Muscle of back (tissue), 11 donors: Measurements from ENCODE around the gene ANKRD63. TPM values are rescaled to one million over a fixed set of nuclear protein-coding genes. Genes with fewer than 3 reads are reported as not detected.
A peak's percentile ranks its signal among the peaks of the same experiment; 100 is the strongest.

Experiments
- DNase-seq, 3 donors: peaks; one replicate each; pipeline versions ENCODE4 v3.0.0 to v3.0.0-alpha.2; 2013
- polyA plus RNA-seq, 10 donors: library from polyadenylated mRNA; unstranded; fragments of 120-200 nt; gene quantifications; one replicate each; pipeline ENCODE4 v1.2.1, GENCODE V29; 2013; ENCODE audit not compliant: insufficient read length in 10 of 10

ANKRD63 gene
- polyA plus RNA-seq, 10 donors = 0.21 to 0.46 (median 0.34) TPM; not detected in 7

DNA sequence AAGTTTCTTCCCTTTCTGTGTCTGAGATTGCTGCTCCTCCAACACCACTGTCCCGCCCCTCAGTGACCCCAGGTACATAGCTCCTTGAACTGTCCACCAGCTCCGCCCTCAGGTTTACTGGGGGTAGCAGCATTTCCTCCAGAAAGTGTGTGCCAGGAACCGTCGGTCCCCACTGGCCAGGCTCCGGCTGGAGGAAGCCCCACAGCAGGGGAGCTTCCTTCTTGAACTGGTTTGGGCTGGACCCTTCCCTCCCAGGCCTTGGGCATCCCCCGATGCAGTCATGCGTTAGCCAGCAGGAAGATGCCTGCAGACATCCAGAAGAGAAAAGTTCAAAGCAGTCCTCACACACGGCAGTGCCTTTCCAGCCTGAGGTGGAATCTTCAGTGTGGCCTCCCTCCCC, 24.3 kb downstream of the ANKRD63 start:
- no peak for DNase-seq

GRCh38 chr15:40257656-40258450, 25.0 kb downstream of the ANKRD63 start:
- DNase-seq = no peak

GRCh38 chr15:40256638-40257235, 26.1 kb downstream of the ANKRD63 start:
- DNase-seq = no peak

GRCh38 chr15:40255033-40255432, 27.8 kb downstream of the ANKRD63 start:
- DNase-seq = no peak

- no peak for DNase-seq
Measured at GRCh38 chr15:40254452-40254851, 28.4 kb downstream of the ANKRD63 start.

- no peak for DNase-seq
Measured at GRCh38 chr15:40253167-40253790, 29.6 kb downstream of the ANKRD63 start.

DNA sequence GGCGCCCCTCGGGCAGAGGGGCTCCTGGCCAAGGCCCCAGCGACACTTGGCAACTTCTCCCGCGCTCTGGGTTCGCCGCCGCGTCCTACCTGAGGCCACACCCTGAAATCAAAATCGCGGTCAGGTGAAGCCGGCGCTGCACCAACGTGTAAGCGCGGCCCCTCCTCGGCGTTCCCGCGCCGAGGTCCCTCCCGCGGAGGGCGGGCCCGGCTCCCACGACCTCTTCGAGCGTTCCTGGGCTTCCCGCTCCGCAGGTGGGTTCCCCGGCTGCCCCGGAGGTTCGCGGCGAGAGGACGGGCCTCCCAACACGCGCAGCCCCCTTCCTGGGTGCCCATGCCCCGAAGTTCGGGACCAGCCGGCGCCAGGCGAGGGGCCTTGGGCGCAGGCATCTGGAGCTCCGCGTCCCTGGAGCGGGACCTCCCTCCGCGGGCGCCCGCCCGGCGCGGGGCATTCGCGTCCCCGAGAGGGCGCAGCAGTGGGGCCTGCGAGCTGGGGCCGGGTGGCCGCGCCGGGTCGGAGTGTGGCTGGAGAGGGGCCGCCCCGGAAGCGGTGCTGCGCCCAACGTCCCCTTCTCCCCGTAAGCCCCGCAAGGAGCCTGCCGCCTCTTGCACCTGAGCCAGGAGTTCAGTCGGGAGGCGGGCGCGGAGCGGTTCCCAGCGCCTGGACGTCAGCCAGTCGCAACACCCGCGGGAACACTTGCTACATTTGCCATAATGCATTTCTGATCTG, 30.3 kb downstream of the ANKRD63 start:
- DNase-seq = peak in 1 of 3 donors; percentile 69

- DNase-seq = no peak
Measured at GRCh38 chr15:40252141-40252437, 30.8 kb downstream of the ANKRD63 start.

GRCh38 chr15:40251486-40252140, 31.3 kb downstream of the ANKRD63 start:
- DNase-seq = no peak

DNA sequence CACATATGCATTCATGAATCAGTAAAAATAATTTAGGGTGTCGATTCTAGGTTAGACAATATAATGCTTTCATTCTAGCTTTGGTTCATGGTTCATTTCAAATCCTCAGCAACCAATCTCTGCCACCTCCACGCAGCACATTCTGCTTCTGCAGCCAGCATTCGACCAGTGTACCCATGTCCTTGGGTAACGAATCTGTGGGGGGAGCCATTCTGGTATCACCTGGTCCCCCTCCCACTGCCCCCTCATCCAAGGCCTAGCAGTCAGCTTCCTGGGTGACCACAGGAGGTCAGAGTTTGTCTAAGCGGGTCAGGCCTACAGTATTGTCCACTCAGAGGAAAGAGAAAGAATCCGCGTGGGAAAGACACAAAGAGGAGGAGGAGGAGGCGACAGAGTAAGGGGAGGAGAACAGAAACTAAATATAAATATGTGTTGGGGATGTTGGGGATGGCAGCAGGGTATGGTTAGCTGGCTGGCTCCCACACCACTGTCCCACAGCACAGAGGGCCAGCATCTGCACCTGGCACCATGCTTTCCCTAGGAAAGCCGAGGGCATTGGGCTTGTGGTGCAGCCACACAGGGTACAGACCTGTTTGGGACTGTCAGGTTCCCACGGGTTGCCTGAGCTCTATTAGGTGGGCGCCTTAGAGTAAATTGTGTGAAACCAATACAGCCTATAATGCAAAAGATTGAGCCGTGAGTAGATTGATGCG, 31.9 kb downstream of the ANKRD63 start:
- DNase-seq = no peak

- no peak for DNase-seq
Measured at GRCh38 chr15:40250304-40250656, 32.6 kb downstream of the ANKRD63 start.

DNA sequence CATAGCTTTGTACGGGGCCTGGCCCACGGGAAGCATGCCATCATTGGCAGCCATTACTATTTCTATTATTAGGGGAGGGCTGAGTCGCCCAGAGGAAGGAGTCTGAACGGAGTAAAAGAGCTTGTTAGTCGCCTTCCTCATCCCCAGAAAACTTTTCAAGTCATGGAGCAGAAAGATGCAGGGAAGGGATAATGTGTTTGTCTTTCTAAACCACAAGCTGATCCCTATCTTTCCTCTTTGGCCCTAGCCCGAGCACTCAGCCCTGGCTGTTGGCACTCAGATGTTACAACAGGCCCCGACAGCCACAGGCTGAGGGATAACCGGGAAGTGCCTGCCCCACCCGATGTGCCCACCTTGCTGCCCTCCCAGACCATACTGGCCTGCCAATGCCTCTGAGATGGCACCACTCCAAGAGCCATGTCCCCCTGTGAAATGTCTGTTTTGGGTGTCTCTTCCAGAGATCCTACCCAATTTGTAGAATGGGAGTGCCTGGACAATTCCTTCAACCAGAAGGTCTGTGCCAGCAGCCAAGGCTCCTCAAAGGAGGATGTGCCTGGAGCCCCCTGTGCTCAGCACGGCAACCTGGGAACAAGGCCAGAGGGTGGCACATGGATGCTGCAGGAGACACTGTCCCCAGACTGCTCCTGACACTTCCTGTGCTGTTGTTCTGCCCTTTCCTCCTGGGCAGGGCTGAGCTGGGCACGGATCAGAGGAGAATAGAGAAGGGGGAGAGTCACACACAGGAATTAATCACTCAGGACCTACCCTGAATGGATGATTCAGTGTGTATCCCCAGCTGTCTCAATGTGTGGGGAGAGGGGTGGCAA, 33.2 kb downstream of the ANKRD63 start:
- DNase-seq = no peak

- no peak for DNase-seq
Measured at GRCh38 chr15:40248006-40248783, 34.7 kb downstream of the ANKRD63 start.

DNA sequence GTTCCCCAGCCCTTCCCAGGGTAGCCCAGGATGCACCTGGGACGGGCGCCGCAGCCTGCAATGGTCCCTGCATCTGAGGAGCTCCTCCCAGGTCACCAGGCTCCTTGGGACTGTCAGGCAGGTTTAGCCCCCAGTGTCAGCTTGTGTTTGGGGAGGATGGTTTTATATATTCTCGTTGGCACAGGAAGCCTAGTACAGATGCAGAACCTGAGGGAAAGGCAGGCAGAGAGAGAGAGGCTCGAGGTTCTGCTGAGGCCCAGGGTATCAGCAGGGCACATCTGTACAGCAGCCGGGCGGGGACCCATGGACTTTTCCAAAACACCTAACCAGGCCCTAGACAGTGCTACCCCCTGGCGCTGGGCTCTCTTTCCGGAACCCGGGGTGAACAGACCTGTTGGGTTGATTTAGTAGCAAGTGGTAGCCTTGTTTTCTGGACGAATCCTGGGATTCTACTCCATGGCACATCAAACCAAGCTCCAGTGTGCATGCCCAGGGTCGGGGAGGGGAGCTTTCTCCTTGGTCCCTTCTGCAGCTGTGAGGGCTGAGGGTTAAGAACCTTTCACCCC, 35.4 kb downstream of the ANKRD63 start:
- DNase-seq = no peak

DNA sequence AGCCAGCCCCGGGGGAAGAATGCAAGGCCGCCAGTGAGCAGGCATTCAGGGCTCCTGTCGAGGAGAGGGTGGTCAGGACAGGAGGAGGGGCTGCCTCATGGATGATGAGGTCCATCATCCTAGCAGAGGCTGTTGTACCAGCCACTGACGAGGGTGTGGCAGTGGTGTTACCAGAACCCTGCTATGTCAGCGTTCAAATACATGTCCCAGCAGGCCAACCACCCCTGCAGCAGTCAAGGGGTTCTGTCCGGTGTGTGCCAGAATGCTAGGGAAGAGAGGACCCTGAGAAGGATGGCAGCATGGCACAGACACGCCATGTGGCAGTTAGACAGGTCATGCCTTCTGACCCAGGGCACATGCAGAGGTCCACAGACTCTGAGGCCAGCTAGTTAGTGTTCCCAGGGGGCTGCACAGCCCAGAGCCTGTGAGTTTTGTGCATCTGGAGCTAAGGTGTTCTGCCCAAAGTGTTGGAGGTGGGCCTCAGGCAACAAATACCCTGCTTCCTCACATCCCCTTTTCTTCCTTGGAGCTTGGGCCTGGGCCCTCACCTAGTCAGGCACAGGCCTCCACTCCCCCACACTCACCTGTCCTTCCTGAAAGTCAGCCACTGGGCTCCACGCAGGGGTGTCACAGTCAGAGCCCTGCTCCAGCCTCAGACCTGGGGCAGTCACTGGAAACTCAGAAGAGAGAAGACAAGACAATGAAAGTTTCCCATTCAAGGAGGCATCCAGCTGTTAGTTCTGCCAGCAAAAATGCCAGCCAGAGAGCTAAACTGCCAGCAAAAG, 36.2 kb downstream of the ANKRD63 start:
- DNase-seq = no peak

GRCh38 chr15:40245666-40246450, 37.0 kb downstream of the ANKRD63 start:
- no peak for DNase-seq

DNA sequence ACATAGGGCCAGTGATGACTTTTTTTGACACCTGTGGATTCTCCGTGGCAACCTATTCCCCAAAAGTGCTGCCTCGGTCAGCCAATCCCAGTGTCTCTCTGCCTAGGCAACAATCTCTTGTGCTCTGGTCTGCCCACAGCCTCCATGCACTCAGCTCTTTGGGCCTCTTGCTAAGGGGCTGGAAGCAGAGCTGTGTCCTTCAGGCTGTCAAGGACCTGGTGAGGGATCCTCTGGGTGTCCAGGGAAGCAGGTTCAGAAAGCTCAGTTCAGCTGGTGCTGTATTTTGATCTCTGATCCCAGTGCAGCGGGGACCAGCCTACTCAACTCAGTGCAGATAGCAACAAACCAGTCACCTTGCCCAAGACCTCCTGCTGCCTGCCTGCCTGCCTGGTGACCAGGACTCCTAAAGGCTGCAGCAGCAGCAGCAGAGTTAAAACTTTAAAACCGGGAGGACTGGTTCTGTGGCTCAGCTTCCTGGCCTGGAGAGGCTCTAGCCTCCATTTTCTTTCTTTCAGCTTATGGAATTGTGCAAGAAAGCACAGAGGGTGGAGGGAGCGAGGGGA, 37.8 kb downstream of the ANKRD63 start:
- DNase-seq = no peak
